ENCODE results near the gene MCEMP1. TPM values are rescaled to one million over a fixed set of nuclear protein-coding genes. Genes with fewer than 3 reads are reported as not detected.

The MCEMP1 gene
- polyA plus RNA-seq, 4 donors: 0.03 to 1.4 (median 0.48) TPM

- FAIRE-seq (no peak), DNase-seq (no peak)
- H3K36me3 ChIP-seq (ENCODE audit: control insufficient read depth in 3 of 3, insufficient read depth in 2 of 3, low read depth in 1 of 3, low read length in 3 of 3): no peaks in the 10 kb centered on the region
- H3K4me3 ChIP-seq (ENCODE audit: low read depth in 1 of 3, low read length in 3 of 3): no peak overlapping the region
- H3K27ac ChIP-seq (ENCODE audit: low read depth in 1 of 3, low read length in 2 of 3): no peak overlapping the region
- H3K4me1 ChIP-seq (ENCODE audit: control insufficient read depth in 3 of 3, insufficient read depth in 2 of 3, low read depth in 1 of 3, low read length in 2 of 3): no peaks in the 10 kb centered on the region
- H3K27me3 ChIP-seq (ENCODE audit: control insufficient read depth in 3 of 3, insufficient read depth in 3 of 3, low read length in 3 of 3): peaks cover 3 to 25% (median 14%) of the 10 kb centered on the region in 3 donors
- H3K9me3 ChIP-seq (ENCODE audit: control insufficient read depth in 2 of 2, insufficient read depth in 1 of 2, low read depth in 1 of 2, low read length in 1 of 2): peaks cover 0 to 7% of the 10 kb centered on the region in 2 donors
- WGBS, 3 donors: 22 to 32% (median 26%) methylated on average over 9 of the region's 9 CpGs
These were observed 6.1 kb upstream of the MCEMP1 start for GRCh38 chr19:7670790-7671189.

GRCh38 chr19:7672522-7672921 is 4.4 kb upstream of the MCEMP1 start:
- Histone ChIP-seq H3K4me1 (ENCODE audit: control insufficient read depth in 3 of 3, insufficient read depth in 2 of 3, low read depth in 1 of 3, low read length in 2 of 3) (no peaks in the 10 kb centered on the region), H3K9me3 (ENCODE audit: control insufficient read depth in 2 of 2, insufficient read depth in 1 of 2, low read depth in 1 of 2, low read length in 1 of 2) (peaks cover 0 to 7% of the 10 kb centered on the region in 2 donors), H3K36me3 (ENCODE audit: control insufficient read depth in 3 of 3, insufficient read depth in 2 of 3, low read depth in 1 of 3, low read length in 3 of 3) (no peaks in the 10 kb centered on the region), H3K27ac (ENCODE audit: low read depth in 1 of 3, low read length in 2 of 3) (no peak overlapping the region), H3K4me3 (ENCODE audit: low read depth in 1 of 3, low read length in 3 of 3) (no peak overlapping the region), H3K27me3 (ENCODE audit: control insufficient read depth in 3 of 3, insufficient read depth in 3 of 3, low read length in 3 of 3) (peaks cover 3 to 35% (median 14%) of the 10 kb centered on the region in 3 donors)
- FAIRE-seq: no peak
- DNase-seq: no peak
- WGBS, 3 donors: 44 to 46% (median 46%) methylated on average over 9 of the region's 9 CpGs

GRCh38 chr19:7674010-7675005 is 2.6 kb upstream of the MCEMP1 start:
- Histone ChIP-seq H3K27me3 (ENCODE audit: control insufficient read depth in 3 of 3, insufficient read depth in 3 of 3, low read length in 3 of 3) (peaks cover 3 to 40% (median 14%) of the 10 kb centered on the region in 3 donors), H3K36me3 (ENCODE audit: control insufficient read depth in 3 of 3, insufficient read depth in 2 of 3, low read depth in 1 of 3, low read length in 3 of 3) (no peaks in the 10 kb centered on the region), H3K9me3 (ENCODE audit: control insufficient read depth in 2 of 2, insufficient read depth in 1 of 2, low read depth in 1 of 2, low read length in 1 of 2) (peaks cover 0 to 7% of the 10 kb centered on the region in 2 donors), H3K4me1 (ENCODE audit: control insufficient read depth in 3 of 3, insufficient read depth in 2 of 3, low read depth in 1 of 3, low read length in 2 of 3) (no peaks in the 10 kb centered on the region), H3K27ac (ENCODE audit: low read depth in 1 of 3, low read length in 2 of 3) (no peak overlapping the region), H3K4me3 (ENCODE audit: low read depth in 1 of 3, low read length in 3 of 3) (no peak overlapping the region)
- DNase-seq (peak; percentile 58 to 65), FAIRE-seq (no peak)
- 49 to 54% (median 52%) methylated on average over 20 to 21 of the region's 21 CpGs for WGBS, 3 donors

GRCh38 chr19:7676376-7676775 is 514 bp upstream of the MCEMP1 start:
- WGBS, 3 donors: 27 to 40% (median 28%) methylated on average over 7 of the region's 7 CpGs
- Histone ChIP-seq H3K36me3 (ENCODE audit: control insufficient read depth in 3 of 3, insufficient read depth in 2 of 3, low read depth in 1 of 3, low read length in 3 of 3) (no peaks in the 10 kb centered on the region), H3K27me3 (ENCODE audit: control insufficient read depth in 3 of 3, insufficient read depth in 3 of 3, low read length in 3 of 3) (peaks cover 3 to 26% (median 6%) of the 10 kb centered on the region in 3 donors), H3K4me1 (ENCODE audit: control insufficient read depth in 3 of 3, insufficient read depth in 2 of 3, low read depth in 1 of 3, low read length in 2 of 3) (peaks cover 0 to 4% (median 0%) of the 10 kb centered on the region in 3 donors), H3K9me3 (ENCODE audit: control insufficient read depth in 2 of 2, insufficient read depth in 1 of 2, low read depth in 1 of 2, low read length in 1 of 2) (peaks cover 0 to 7% of the 10 kb centered on the region in 2 donors), H3K4me3 (ENCODE audit: low read depth in 1 of 3, low read length in 3 of 3) (no peak overlapping the region), H3K27ac (ENCODE audit: low read depth in 1 of 3, low read length in 2 of 3) (no peak overlapping the region)
- DNase-seq: no peak
- FAIRE-seq: no peak

- no peak overlapping the region for H3K4me3 ChIP-seq (ENCODE audit: low read depth in 1 of 3, low read length in 3 of 3)
- peaks cover 0 to 6% (median 3%) of the 10 kb centered on the region in 3 donors for H3K36me3 ChIP-seq (ENCODE audit: control insufficient read depth in 3 of 3, insufficient read depth in 2 of 3, low read depth in 1 of 3, low read length in 3 of 3)
- H3K4me1 ChIP-seq (ENCODE audit: control insufficient read depth in 3 of 3, insufficient read depth in 2 of 3, low read depth in 1 of 3, low read length in 2 of 3): peaks cover 0 to 4% (median 0%) of the 10 kb centered on the region in 3 donors
- H3K9me3 ChIP-seq (ENCODE audit: control insufficient read depth in 2 of 2, insufficient read depth in 1 of 2, low read depth in 1 of 2, low read length in 1 of 2): peaks cover 0 to 7% of the 10 kb centered on the region in 2 donors
- DNase-seq: no peak
- H3K27me3 ChIP-seq (ENCODE audit: control insufficient read depth in 3 of 3, insufficient read depth in 3 of 3, low read length in 3 of 3): peaks cover 0 to 20% (median 2%) of the 10 kb centered on the region in 3 donors
- H3K27ac ChIP-seq (ENCODE audit: low read depth in 1 of 3, low read length in 2 of 3): no peak overlapping the region
- WGBS, 3 donors: 47 to 49% (median 48%) methylated on average over 12 of the region's 12 CpGs
- no peak for FAIRE-seq
These were observed 900 bp downstream of the MCEMP1 start for GRCh38 chr19:7677669-7678311.

GRCh38 chr19:7678971-7679751 is 2.3 kb downstream of the MCEMP1 start:
- FAIRE-seq (no peak), DNase-seq (peak; percentile 27 to 36)
- Histone ChIP-seq H3K9me3 (ENCODE audit: control insufficient read depth in 2 of 2, insufficient read depth in 1 of 2, low read depth in 1 of 2, low read length in 1 of 2) (peaks cover 0 to 2% of the 10 kb centered on the region in 2 donors), H3K36me3 (ENCODE audit: control insufficient read depth in 3 of 3, insufficient read depth in 2 of 3, low read depth in 1 of 3, low read length in 3 of 3) (peaks cover 0 to 18% (median 3%) of the 10 kb centered on the region in 3 donors), H3K27ac (ENCODE audit: low read depth in 1 of 3, low read length in 2 of 3) (no peak overlapping the region), H3K27me3 (ENCODE audit: control insufficient read depth in 3 of 3, insufficient read depth in 3 of 3, low read length in 3 of 3) (peaks cover 0 to 15% (median 0%) of the 10 kb centered on the region in 3 donors), H3K4me1 (ENCODE audit: control insufficient read depth in 3 of 3, insufficient read depth in 2 of 3, low read depth in 1 of 3, low read length in 2 of 3) (peaks cover 0 to 4% (median 0%) of the 10 kb centered on the region in 3 donors), H3K4me3 (ENCODE audit: low read depth in 1 of 3, low read length in 3 of 3) (no peak overlapping the region)
- WGBS, 3 donors: 31 to 47% (median 31%) methylated on average over 30 of the region's 30 CpGs

- FAIRE-seq (no peak), DNase-seq (no peak)
- Histone ChIP-seq H3K36me3 (ENCODE audit: control insufficient read depth in 3 of 3, insufficient read depth in 2 of 3, low read depth in 1 of 3, low read length in 3 of 3) (peaks cover 0 to 22% (median 3%) of the 10 kb centered on the region in 3 donors), H3K4me1 (ENCODE audit: control insufficient read depth in 3 of 3, insufficient read depth in 2 of 3, low read depth in 1 of 3, low read length in 2 of 3) (peaks cover 0 to 4% (median 0%) of the 10 kb centered on the region in 3 donors), H3K4me3 (ENCODE audit: low read depth in 1 of 3, low read length in 3 of 3) (peak overlapping the region in 2 of 3 donors; percentile 2 to 98), H3K27me3 (ENCODE audit: control insufficient read depth in 3 of 3, insufficient read depth in 3 of 3, low read length in 3 of 3) (peaks cover 0 to 15% (median 0%) of the 10 kb centered on the region in 3 donors), H3K27ac (ENCODE audit: low read depth in 1 of 3, low read length in 2 of 3) (no peak overlapping the region), H3K9me3 (ENCODE audit: control insufficient read depth in 2 of 2, insufficient read depth in 1 of 2, low read depth in 1 of 2, low read length in 1 of 2) (no peaks in the 10 kb centered on the region)
- WGBS, 3 donors: 34 to 48% (median 35%) methylated on average over 22 of the region's 22 CpGs
These were observed 3.1 kb downstream of the MCEMP1 start for GRCh38 chr19:7679771-7680605.
